HG02943 (cell line): ENCODE results near the gene AIM2.
"Not testable (repeated sequence)": the region's sequence is repeated elsewhere in the genome, so short reads cannot be mapped to it uniquely, and the experiment has no call there.

Experiments used
- ATAC-seq: cut with Tn5 transposase; IDR thresholded peaks from one replicate; pipeline ENCODE4 v1.9.1; 2021; ENCODE audit warnings: mild to moderate bottlenecking, low read depth, moderate library complexity; ENCODE audit not compliant: unreplicated experiment

Gene AIM2

DNA sequence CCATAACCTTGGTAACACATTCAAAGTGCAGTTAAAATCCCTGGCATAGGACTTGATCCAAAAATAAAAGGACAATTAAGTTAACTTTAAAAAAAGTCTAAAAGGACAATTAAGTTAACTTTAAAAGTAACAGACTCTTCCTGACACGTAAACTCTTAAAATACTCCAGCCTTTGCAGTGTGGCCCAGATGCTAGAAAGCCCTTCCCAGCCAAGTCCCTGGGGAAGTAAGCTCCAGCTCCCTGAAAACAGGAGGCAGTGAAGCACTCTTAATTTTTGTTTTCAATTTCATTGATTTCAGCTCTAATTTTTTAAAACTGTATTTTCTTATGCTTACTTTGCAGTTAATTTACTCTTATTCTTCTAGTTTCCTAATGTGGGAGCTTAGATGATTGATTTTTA, 5.1 kb upstream of the AIM2 start:
- ATAC-seq, result no peak

DNA sequence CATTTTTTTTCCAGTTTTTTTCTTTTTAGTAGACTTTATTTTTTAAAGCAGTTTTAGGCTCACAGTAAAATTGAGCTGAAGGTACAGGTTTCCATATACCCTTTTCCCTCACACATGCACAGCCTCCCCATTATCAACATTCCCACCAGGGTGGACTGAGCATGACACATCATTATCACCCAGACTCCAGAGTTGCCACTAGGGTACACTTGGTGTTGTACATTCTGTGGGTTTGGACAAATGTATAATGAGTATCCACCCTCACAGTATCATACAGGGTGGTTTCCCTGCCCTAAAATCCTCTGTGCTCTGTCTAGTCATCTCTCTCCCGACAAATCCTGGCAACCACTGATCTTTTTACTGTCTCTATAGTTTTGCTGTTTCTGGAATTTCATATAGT, 3.0 kb upstream of the AIM2 start:
- no peak for ATAC-seq

DNA sequence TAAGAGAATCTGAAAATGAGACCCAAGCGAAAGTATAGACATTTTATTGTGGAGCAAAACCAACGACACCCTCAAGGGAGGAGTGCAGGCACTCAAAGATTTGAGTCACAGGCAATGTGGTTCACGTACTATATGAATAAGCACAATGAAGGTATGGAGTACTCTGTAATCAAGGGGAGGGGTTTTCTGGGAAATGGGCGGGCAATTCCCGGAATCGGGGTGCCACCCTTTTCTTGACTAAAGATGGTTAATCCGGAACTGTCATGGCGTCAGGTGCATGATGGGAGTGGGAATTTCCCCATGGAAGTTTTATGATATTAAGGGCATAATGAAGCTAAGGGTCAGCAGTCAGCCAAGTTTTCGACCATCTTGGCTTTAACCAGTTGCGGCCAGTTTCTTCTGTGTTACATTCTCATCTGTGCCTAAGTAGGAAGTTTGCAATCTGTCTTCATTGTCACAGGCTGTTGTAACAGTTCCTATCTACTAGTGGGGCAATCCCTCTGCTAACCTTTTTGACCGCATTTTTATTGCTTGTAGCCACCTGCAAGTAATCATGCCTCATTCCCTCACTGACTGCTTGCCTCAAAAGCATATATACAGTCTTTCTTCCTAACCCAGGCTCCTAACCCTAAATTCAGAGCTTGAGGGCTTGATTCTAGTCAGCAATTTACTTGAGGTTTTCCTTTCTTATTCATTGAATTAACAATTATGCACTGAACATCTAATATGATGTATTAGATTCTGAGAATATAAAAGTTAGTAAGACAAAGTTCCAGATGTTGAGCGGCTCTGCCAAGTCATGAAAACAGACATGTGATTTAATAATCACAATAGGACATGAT, 775 bp upstream of the AIM2 start:
- ATAC-seq, result peak; percentile 61

DNA sequence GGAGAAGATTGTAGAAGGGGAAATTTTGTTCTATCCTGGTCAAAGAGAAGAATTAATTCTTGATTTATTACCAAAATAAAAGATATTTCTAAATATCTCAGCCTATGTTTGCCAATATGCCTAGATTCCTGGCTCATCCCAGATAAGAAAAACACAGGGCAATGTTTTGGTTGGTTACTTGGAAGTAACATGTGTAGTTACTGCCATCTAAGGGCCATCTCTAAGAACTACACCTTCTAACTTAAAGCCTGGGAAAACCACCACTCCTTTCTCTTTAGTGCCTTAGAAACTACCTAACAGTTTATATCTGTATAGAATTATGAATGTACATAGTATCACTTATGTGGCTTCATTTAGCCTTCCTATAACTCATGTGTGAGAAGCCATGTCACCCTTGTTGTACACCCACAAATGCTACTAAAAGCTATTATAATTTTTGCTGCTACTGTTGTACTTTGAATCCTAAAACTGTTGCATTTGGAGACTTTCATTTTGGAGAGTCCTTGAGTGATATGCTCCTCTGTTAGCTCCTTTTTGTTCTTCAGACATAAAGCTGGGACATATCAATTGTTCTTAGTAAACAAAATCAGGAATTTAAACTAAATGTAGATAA, 4.5 kb downstream of the AIM2 start:
- no peak for ATAC-seq

DNA sequence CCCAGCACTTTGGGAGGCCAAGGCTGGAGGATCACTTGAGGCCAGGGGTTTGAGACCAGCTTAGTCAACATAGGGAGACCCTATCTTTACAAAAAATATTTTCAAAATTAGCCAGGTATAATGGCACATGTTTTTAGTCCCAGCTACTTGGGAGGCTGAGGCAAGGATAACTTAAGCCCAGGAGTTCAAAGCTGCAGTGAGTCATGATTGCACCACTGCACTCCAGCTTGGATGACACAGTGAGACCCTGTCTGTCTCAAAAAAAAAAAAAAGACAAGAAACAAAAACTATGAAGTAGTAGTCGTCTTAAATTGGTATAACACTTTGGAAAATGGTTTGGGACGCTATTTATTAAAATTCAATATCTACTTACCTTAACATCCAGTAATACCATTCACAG, 7.7 kb downstream of the AIM2 start:
- ATAC-seq, result no peak

DNA sequence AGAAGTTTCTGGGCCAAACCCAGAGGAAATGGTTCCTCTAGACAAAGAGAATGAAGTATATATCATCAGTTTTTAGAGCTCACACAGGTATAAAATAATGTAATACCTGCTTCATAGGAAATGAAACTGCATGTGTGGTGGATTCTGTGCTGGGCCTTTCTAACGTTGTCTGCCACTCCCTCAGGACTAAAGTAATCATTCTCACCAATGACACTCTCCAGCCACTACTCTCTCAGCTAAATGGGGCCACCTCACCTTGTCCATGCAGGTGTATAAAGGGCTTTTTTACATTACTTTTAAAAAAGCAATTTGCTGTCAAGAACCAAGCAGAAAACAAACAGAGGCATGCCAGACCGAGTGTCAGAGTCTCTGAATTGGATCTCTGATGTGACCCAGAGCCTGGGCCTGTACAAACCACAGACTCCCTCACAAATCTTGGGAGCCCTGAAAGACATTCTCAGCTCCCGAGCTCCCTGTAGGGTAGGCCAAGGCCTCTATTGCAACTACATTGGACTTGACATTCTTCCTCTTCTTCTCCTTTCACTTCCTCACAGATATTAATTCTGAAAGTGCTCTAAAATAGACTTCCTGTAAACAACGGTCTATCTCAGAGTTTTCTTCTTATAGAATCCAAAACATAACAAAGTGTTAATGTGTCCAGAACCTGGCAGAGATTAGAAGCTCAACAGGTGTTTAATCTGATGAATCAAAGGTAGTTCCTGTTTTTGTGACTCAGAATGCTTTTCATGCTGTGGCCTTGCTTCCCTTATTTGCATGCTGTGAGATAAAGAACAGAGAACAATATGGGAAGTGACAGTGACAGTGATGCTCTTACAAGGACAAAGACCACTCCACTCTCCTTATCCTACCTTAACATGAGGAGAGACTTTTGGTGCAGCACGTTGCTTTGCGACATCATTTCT, 8.6 kb downstream of the AIM2 start:
- peak; percentile 87 for ATAC-seq

DNA sequence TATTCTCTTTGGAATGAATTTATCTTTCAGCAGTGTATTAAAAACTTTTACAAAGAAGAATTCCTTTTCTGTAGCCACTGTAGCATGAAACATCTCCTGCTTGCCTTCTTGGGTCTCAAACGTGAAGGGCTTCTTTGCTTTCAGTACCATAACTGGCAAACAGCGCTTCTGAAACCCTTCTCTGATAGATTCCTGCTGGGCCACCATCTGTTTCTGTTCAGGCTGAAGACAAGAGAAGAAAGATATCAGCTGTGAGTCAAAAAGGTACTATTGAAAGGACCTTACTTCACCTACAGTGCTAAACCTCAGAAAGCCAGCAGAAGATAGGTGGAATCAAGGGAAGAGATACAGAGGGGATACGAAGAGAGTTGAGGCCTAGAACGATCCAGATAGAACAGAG, 10.5 kb downstream of the AIM2 start:
- no peak for ATAC-seq

DNA sequence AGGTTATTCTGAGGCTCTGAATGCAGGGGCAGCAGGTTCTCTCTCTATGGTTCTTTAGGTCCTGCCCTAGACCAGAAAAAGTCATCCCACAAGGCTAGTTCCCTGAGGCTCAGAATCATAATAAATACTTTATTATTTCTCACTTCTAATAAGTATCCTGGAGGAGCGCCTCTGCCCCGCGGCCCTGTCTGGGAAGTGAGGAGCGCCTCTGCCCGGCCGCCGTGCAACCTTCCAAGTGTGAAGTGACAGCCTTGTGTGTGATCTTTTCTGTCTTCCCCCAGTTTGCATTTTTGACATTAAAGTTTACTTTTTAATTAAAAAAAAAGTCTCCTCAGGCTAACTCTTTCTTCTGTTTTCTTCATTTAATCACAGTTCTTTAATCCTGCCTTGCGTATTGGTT, 11.5 kb downstream of the AIM2 start:
- no peak for ATAC-seq

DNA sequence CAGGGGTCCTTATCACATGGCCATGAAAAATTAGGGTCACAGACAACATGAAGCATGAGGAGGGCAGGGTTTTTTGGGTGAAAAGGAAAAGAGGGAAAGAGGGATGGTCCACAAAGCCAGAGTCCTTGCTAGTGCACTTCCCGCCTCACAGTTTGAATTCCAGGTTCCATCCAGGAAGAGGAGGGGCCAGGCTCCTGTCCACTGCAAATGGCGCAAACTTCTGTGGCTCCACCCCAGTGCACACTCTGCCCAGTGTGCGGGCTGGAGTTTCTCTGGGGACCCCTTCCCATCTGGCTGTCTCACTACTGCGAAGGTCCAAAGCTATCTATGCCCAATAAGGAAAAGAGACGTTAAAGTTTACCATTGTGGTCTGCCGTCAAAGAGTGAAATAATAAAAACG, 17.8 kb downstream of the AIM2 start:
- ATAC-seq, result no peak

DNA sequence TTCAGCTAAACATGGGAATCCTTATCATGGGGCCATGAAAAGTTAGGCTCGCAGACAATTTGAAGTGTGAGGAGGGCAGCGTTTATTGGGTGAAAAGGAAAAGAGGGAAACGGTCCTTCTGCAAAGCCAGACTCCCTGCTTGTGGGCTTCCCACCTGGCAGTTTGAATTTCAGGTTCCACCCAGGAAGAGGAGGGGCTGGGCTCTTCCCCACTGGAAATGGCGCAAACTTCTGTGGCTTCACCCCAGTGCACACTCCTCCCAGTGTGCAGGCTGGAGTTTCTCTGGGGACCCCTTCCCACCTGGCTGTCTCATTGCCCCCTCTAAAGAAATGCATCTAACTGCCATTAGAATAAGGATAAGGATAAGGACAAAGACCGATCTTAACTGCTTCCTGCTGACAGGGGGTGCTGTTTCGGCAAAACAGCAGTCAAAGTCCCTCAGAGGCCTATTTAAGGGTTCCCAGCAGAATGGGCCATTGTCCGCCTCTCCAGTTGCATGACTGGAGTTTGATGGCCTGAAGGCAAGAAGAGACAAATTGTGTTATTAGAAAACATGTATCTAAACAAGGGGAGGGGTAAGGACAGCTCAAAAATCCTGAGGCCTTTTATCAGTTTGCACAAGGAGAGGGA, 20.4 kb downstream of the AIM2 start:
- ATAC-seq, result no peak

DNA sequence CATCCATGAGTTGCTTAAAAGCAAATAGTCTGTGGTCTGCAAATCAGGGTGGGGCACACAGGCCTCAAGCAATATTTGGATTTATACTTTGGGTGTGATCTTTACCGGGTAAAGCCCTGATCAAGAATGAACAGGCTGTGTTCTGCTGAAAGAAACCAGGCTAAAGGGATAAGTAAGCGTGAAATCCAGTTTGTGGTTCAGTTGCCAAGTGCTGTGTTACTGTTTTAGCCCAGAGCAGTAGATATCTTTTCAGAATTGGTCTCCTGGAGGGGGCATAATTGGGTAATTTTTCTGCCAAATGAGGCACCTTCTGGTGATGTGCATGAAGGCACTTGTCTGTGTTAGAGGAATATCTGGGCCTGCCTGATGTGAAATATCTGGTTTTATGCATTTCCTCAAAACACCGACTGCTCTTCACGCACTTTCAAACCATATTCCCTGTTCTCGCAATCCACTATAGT, 21.4 kb downstream of the AIM2 start:
- no peak for ATAC-seq

DNA sequence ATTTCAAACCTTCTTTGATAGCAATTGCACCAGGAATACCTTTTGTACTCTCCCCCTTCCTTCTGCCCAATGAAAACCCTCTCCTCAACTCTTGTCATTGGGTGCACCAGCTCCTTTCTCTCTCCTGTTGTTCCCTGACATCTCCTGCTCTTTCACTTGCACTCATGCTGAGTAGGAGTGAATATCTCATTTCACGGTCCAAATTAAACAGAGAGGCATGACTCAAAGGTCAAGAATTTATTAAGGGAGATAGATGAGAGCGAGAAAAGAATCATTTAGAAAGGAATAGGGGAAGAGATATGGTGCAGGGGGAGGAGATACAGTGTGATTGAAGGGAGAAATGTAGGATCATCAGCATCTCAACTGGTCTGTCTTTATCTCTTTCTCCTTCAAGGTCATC, 22.1 kb downstream of the AIM2 start:
- ATAC-seq, result no peak

DNA sequence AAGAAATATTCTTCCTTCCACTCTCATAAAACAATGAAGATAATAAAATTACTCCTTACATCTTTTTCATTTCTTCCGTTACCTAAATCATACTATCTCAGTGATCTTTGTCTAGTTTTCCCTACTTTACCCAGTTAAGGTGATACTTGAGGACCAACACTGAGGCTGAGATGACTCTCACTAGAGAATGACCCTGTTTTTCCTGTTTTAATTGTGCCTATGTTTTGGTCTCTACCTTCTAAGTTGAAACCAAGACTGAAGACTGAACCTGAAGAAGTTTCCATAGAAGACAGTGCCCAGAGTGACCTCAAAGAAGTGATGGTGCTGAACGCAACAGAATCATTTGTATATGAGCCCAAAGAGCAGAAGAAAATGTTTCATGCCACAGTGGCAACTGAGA, 25.1 kb downstream of the AIM2 start:
- no peak for ATAC-seq

DNA sequence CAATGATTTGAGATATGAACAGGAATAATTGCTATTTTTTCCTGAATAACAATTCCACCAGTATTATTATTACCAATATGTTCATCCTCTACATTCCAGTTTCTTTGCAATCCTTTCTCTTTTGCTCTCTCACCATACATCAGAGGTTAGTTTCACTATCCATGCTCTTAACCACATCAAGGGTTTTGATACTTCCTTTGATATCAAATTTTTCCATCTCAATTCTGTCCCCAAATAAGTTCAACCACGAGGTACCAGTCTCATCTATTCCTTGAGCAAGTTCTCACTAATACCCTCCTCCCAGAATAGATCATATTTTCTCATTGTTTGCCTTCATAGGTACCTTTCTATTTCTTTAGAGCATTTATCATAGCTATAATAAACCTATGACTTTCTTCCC, 30.1 kb downstream of the AIM2 start:
- ATAC-seq, result not testable (repeated sequence)

DNA sequence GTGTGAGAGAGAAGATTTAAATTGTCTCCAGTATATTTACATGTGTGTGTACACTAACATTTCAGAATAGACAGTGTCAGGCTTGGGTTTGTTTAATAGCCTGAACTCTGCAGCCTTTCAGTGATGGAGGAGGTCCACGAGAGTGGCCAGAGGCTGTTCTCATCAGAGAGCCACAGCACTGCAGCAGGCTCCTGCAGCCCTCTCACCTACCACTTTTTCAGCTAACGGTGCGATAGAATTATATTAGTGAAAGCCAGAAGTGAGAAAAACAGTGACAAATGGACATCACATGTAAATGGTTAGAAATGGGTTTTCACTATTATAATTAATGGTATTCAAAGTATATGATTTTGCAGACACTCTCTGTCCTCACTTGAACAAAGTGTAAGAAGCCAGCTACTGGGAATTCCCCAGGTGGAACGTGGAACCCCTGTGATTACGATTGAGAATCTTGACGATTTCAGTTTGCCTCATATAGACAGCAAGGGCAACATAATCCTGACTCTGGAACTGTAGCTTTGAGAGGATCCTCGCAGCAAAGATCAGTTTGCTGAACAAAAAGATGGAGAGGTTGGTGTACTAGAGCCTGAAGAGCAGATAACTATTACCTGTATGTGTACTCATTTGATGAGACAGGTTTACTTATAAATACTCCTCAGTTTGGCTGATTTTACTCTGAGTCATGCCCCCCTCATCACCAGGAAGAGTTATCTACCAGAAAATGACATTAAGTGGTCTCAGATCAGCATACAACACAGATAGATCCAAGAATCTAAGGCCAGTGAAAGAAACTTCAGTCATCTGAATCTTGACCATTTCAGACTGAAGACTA, 35.5 kb downstream of the AIM2 start:
- no peak for ATAC-seq

DNA sequence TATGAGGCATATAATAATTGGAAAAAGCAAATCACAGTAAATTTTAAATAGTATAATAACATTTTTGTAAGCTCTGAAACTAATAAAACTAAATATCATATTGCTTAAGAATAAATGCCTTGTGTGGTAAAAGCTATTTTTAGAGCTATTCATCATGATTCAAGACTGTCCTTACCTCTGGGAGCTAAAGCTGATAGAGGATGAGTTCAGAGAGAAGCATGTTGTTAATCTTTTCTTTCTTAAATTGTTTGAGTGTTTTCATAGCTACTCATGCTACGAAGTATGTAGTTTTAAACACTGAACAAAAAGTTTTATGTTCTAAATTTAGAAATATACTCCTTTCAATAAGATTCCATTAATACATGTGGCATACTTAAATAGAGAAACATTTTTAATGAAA, 36.4 kb downstream of the AIM2 start:
- no peak for ATAC-seq

DNA sequence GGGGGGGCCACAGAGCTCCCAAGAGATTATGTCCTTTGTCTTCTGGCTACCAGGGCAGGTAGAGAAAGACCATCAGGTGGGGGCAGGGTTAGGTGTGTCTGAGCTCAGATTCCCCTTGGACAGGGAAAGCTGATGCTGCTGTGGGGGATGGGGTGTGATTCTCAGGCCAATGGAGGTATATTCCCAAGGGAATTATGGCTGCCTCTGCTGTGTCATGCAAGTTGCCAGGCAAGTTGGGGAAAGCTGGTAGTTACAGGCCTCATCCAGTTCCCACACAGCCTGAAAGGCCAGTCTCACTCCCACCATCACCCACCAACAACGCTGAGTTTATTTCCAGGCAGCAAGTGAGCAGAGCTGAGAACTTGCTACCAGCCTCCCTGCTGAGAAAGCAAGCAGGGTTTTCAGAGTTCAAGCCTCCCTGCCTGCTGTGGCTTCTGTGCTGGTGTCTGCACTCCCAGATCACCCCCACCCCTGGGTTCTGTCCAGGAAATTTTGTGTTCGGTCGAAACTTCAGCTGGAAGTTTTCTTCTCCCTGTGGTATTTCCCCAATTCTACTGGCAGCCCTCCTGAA, 45.6 kb downstream of the AIM2 start:
- ATAC-seq, result no peak

DNA sequence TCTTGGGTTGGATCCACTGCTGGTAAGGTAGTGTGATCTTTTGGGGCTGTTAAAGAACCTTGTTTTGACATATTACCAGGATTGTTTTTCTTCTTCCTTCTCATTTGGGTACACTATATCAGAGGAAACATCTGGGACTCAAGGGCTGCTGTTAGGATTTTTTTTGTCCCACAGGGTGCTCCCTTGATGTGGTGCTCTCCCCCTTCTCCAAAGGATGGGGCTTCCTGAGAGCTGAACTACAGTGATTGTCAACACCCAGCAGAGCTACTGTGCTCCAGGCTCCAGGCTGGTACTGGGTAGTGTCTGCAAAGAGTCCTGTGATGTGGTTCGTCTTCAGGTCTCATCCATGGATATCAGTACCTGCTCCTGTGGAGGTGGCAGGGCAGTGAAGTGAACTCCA, 46.3 kb downstream of the AIM2 start:
- no peak for ATAC-seq

DNA sequence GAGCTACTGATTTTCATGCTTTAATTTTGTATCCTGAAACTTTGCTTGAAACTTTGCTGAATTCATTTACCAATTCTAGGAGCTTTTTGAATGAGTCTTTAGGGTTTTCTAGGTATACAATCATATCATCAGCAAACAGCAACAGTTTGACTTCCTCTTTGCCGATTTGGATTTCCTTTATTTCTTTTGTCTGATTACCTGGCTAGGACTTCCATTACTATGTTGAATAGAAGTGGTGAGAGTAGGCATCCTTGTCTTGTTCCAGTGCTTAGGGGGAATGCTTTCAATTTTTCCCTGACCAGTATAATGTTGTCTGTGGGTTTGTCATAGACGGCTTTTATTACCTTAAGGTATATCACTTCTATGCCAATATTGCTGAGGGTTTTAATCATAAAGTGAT, 49.7 kb downstream of the AIM2 start:
- ATAC-seq, result not testable (repeated sequence)

DNA sequence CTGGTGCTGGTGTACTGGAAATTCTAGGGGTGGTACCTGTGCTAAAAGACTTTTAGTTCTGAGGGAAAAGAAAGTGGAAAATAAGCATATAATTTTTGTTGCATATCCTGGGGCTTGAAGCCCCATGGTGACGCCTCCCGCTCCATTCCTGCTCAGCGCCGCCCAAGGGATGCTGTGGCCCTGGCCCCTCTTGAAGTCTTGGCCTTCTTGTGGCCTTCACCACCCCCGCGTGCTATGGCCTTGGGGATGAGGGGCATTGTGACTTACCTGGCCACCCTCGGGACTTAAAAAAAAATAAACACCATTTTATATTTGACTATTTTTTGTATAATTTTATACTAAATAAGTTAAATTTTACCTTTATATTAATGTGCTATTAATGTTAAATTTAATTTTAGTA, 51.5 kb downstream of the AIM2 start:
- ATAC-seq, result no peak
